ENCODE data around the gene RHEBL1. TPM values are rescaled to one million over a fixed set of nuclear protein-coding genes. Genes with fewer than 3 reads are reported as not detected.

Gene RHEBL1
- total RNA-seq, 1 donor from 2014 or later: 0.72 TPM

DNA sequence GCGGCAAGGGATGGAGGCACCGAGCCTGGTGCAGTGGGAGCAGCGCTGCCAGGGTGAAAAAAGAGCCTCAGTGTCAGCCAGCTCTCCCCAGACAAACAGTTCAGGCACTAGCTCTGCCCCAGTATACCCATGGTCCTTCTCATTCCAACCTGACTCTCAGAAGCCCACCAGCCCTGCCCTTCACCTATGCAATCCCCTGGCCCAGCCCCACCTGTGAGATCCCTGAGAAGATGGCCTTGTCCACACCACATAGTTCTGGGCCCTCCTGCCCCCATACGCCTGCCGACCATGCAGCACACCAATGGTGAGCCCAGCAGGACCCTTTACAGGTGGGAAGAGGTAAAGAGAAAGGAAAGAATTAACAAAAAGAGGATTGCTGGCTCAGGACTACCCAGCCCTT, 15.7 kb downstream of the RHEBL1 start:
- H3K27ac Mint-ChIP-seq: no peak overlapping the region
- TF ChIP-seq, protein P1, sequence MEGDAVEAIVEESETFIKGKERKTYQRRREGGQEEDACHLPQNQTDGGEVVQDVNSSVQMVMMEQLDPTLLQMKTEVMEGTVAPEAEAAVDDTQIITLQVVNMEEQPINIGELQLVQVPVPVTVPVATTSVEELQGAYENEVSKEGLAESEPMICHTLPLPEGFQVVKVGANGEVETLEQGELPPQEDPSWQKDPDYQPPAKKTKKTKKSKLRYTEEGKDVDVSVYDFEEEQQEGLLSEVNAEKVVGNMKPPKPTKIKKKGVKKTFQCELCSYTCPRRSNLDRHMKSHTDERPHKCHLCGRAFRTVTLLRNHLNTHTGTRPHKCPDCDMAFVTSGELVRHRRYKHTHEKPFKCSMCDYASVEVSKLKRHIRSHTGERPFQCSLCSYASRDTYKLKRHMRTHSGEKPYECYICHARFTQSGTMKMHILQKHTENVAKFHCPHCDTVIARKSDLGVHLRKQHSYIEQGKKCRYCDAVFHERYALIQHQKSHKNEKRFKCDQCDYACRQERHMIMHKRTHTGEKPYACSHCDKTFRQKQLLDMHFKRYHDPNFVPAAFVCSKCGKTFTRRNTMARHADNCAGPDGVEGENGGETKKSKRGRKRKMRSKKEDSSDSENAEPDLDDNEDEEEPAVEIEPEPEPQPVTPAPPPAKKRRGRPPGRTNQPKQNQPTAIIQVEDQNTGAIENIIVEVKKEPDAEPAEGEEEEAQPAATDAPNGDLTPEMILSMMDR (IDR thresholded peaks at IDR 0.05; ENCODE audit: unreplicated experiment): no peak
- no peaks in the 10 kb centered on the region for H3K27me3 Mint-ChIP-seq
- no peak for DNase-seq (ENCODE audit: low spot score, unreplicated experiment)
- peaks cover 37% of the 10 kb centered on the region for H3K4me1 Mint-ChIP-seq (ENCODE audit: low read depth)
- H3K4me3 Mint-ChIP-seq (ENCODE audit: low read depth): no peak overlapping the region
- H3K36me3 Mint-ChIP-seq (ENCODE audit: insufficient read depth): peaks cover 17% of the 10 kb centered on the region
- H3K9me3 Mint-ChIP-seq (ENCODE audit: low read depth): no peaks in the 10 kb centered on the region

- peaks cover 26% of the 10 kb centered on the region for H3K36me3 Mint-ChIP-seq (ENCODE audit: insufficient read depth)
- no peak overlapping the region for H3K27ac Mint-ChIP-seq
- no peaks in the 10 kb centered on the region for H3K9me3 Mint-ChIP-seq (ENCODE audit: low read depth)
- H3K4me1 Mint-ChIP-seq (ENCODE audit: low read depth): peaks cover 23% of the 10 kb centered on the region
- no peak overlapping the region for H3K4me3 Mint-ChIP-seq (ENCODE audit: low read depth)
- H3K27me3 Mint-ChIP-seq: no peaks in the 10 kb centered on the region
- DNase-seq (ENCODE audit: low spot score, unreplicated experiment): no peak
- TF ChIP-seq, protein P1 (IDR thresholded peaks at IDR 0.05; ENCODE audit: unreplicated experiment): no peak
Measured at GRCh38 chr12:49052451-49053208, 17.1 kb downstream of the RHEBL1 start.

GRCh38 chr12:49051777-49052438, 17.9 kb downstream of the RHEBL1 start:
- Mint-ChIP-seq H3K27me3 (no peaks in the 10 kb centered on the region), H3K4me1 (ENCODE audit: low read depth) (peaks cover 16% of the 10 kb centered on the region), H3K27ac (no peak overlapping the region), H3K9me3 (ENCODE audit: low read depth) (no peaks in the 10 kb centered on the region), H3K36me3 (ENCODE audit: insufficient read depth) (peaks cover 28% of the 10 kb centered on the region), H3K4me3 (ENCODE audit: low read depth) (no peak overlapping the region)
- DNase-seq (ENCODE audit: low spot score, unreplicated experiment): no peak
- TF ChIP-seq, protein P1 (IDR thresholded peaks at IDR 0.05; ENCODE audit: unreplicated experiment): no peak

DNA sequence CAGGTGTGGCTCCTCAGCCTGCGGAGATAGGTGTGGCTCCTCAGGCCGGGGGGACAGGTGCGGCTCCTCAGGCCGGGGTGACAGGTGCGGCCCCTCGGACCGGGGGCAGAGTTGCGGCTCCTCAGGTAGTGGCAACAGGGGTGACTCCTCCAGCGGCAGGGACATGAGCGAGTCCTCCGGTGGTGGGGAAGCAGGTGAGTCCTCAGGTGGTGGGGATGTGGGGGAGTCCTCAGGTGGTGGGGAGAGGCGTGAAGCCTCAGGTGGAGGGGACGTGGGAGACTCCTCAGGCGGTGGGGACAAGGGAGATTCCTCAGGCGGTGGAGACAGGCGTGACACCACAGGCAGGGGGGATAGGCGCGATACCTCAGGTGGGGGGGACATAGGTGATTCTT, 18.4 kb downstream of the RHEBL1 start:
- TF ChIP-seq, protein P1 (IDR thresholded peaks at IDR 0.05; ENCODE audit: unreplicated experiment): no peak
- Mint-ChIP-seq H3K4me1 (ENCODE audit: low read depth) (peaks cover 10% of the 10 kb centered on the region), H3K27ac (no peak overlapping the region), H3K36me3 (ENCODE audit: insufficient read depth) (peaks cover 30% of the 10 kb centered on the region), H3K27me3 (no peaks in the 10 kb centered on the region), H3K9me3 (ENCODE audit: low read depth) (no peaks in the 10 kb centered on the region), H3K4me3 (ENCODE audit: low read depth) (no peak overlapping the region)
- no peak for DNase-seq (ENCODE audit: low spot score, unreplicated experiment)

GRCh38 chr12:49050507-49051372, 19.0 kb downstream of the RHEBL1 start:
- no peak for DNase-seq (ENCODE audit: low spot score, unreplicated experiment)
- H3K36me3 Mint-ChIP-seq (ENCODE audit: insufficient read depth): peaks cover 31% of the 10 kb centered on the region

More at GRCh38 chr12:49050507-49051372, 19.0 kb downstream of the RHEBL1 start:
- Mint-ChIP-seq H3K4me1 (ENCODE audit: low read depth) (peaks cover 4% of the 10 kb centered on the region), H3K27me3 (no peaks in the 10 kb centered on the region), H3K27ac (no peak overlapping the region), H3K9me3 (ENCODE audit: low read depth) (no peaks in the 10 kb centered on the region), H3K4me3 (ENCODE audit: low read depth) (no peak overlapping the region)
- TF ChIP-seq, protein P1 (IDR thresholded peaks at IDR 0.05; ENCODE audit: unreplicated experiment): no peak

Data from progenitor cell of endocrine pancreas (in vitro differentiated cells).